GM12801 (cell line): ENCODE measurements around the gene ARX.

Experiments
- TF ChIP-seq, protein P1 (sequence below): IDR thresholded peaks from one replicate; pipeline ENCODE4 v1.5.1; 2011; ENCODE audit warnings: control low read depth; ENCODE audit not compliant: insufficient read length; ENCODE audit errors: extremely low read depth

Gene ARX

DNA sequence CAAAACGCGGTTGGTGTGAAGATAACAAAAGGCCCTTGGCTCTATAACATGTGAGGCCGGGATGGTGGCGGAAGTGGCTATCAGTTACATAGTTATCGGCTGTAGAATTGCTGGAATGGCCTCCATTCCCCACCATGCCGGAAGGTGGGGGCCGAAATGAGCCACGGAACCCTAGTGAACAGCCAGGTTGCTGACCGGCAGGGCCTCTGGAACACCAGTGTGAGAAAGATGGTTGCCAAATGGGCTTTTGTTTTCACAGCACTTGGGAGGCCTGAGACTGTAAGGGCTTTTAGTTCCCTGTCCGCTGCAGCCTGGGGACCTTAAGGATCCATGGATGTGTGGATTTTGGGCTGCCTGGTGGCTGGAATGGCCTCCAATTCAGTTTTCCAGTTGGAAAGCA, 23.3 kb upstream of the ARX start:
- TF ChIP-seq, protein P1, sequence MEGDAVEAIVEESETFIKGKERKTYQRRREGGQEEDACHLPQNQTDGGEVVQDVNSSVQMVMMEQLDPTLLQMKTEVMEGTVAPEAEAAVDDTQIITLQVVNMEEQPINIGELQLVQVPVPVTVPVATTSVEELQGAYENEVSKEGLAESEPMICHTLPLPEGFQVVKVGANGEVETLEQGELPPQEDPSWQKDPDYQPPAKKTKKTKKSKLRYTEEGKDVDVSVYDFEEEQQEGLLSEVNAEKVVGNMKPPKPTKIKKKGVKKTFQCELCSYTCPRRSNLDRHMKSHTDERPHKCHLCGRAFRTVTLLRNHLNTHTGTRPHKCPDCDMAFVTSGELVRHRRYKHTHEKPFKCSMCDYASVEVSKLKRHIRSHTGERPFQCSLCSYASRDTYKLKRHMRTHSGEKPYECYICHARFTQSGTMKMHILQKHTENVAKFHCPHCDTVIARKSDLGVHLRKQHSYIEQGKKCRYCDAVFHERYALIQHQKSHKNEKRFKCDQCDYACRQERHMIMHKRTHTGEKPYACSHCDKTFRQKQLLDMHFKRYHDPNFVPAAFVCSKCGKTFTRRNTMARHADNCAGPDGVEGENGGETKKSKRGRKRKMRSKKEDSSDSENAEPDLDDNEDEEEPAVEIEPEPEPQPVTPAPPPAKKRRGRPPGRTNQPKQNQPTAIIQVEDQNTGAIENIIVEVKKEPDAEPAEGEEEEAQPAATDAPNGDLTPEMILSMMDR, result no peak

DNA sequence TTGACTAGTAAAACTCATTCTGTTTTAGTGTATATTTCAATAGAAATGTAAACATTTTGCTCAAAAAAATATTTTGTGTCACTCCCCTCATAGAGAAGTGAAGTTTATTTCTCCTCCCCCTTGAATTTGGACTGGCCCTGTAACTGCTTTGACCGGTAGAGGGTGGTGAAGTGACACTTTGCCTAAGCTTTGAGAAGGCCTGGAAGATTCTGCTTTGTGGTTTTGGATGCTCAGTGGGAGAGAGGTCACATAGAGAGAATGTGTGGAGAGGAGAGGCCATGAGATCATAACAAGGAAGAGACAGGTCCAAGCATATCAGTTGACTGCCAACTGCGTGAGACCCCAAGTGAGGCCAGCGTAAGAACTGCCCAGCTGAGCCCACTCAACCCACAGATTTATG, 19.1 kb upstream of the ARX start:
- TF ChIP-seq, protein P1, result no peak

DNA sequence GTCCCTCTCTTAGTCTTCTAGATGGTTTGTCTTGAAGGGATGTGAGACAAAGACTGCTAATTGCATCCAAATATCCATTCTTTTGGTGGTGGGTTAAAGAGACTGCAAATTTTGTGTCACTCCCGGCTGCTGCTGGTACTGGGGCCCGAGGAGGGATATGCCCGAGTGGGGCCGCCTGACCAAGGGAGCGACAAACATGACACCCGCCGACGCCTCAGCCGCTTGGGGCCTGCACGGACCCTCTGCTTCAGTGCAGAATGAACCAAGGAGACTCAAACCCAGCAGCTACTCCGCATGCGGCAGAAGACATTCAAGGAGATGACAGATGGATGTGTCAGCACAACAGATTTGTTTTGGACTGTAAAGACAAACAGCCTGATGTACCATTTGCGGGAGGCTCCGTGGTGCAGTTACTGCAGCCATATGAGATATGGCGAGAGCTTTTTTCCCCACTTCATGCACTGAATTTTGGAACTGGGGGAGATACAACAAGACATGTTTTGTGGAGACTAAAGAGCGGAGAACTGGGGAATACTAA, 13.6 kb upstream of the ARX start:
- TF ChIP-seq, protein P1, result no peak

DNA sequence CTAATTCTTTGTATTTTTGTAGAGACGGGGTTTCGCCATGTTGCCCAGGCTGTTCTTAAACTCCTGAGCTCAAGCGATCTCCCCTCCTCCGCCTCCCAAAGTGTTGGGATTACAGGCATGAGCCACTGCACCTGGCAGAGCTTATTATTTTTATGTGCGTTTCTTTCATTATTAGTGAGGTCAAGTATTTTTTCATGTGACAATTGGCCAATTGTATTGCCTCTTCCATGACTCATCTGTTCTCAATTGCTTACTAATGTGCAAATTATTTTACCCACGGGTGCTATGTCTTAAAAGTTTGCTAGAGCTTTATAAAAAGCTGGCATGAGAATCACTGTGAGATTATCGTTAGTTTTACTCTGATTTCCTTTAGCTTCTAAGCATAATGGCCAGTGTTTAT, 13.0 kb upstream of the ARX start:
- TF ChIP-seq, protein P1, result no peak

DNA sequence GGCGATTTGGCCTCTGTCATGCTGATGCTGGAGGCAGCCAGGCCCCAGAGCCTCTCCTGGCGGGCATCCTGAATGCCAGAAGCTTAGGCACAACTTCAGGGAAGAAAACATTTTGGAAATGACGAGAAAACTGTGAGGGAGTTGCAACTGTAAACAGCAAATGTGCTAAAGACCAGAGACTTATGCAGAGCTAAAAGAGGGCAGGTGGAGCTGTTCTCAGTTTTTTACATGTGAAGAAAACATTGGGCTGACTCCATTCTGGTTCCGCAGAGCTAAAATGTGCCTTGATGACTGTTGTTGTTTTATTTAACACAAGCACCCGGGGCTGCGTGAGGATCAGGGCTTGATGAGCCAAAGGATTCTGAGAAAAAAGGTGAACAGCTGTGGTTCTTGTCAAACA, 10.8 kb upstream of the ARX start:
- TF ChIP-seq, protein P1, result no peak

DNA sequence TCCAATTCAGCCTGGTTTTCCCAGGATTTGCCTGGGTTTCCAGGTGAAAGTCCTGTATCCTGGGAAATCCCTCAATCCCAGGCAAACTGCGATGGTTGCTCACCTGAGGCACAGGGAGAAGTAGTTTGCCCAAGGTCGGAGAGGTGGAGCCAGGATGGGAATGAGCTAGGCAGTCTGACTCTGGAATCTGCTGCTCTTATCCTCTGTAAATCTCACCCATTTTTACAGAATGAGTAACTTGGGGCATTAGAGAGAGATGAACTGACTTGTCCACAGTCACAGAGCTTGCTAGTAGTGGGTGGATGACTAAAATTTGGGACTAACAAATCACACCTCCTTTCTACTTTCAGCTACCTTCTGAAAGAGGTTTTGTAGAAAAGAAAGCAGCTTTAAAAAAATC, 9.8 kb upstream of the ARX start:
- TF ChIP-seq, protein P1, result no peak

DNA sequence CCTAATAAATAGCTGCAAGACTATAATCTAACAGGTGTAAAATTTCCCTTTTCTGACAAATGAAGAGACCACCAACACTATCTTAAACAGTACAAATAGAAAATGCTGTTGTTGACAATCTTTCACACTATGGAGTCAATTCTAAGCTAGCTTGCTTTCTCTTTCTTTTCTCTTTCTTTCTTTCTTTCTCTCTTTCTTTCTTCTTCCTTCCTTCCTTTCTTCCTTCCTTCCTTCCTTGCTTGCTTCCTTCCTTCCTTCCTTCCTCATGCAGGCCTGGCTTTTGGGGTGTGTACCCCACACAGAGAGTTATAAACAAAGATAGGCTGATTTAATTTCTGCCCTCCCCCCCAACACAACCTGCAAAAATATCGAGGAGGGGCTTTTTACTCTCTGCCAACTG, 8.1 kb upstream of the ARX start:
- TF ChIP-seq, protein P1, result no peak
